ENCODE data around the gene ELF5. TPM values are rescaled to one million over a fixed set of nuclear protein-coding genes. Genes with fewer than 3 reads are reported as not detected.
A peak's percentile ranks its signal among the peaks of the same experiment; 100 is the strongest.

ELF5 gene
- total and polyA plus RNA-seq, 2 of the 13 experiments (the other 11 are each of a cell fraction or from before 2014, with no cell fraction given) = 0.51 to 2.6 TPM

- H4K20me1 ChIP-seq (ENCODE audit: insufficient read depth, low read length) = no peaks in the 10 kb centered on the region
- FAIRE-seq (no peak), DNase-seq (ENCODE audit: low spot score) (no peak), ATAC-seq (no peak; the same call in 2 of the 3 replicates)
- H3K27me3 ChIP-seq (ENCODE audit: control insufficient read depth in 1 of 2, insufficient read depth in 2 of 2, low read length in 2 of 2) = no peaks in the 10 kb centered on the region
- peak overlapping the region; percentile 21; the same call in 1 of the 2 replicates for H3K4me2 ChIP-seq (ENCODE audit: low read depth, low read length)
- TF ChIP-seq ZNF17 (CRISPR knock-in tag; IDR thresholded peaks at IDR 0.05) (no peak), NONO (IDR thresholded peaks at IDR 0.05) (no peak), NONO (CRISPR knock-in tag; conservative IDR thresholded peaks at IDR 0.05) (0 out of 2 replicates have a peak, but pooled peaks have one; percentile 22), PREB (CRISPR knock-in tag; IDR thresholded peaks at IDR 0.05) (no peak), FOSL2 (CRISPR knock-in tag; IDR thresholded peaks at IDR 0.05) (0 out of 2 replicates have a peak, but pooled peaks have one; percentile 16)
- ChIA-PET CTCF (ENCODE audit: low intra/inter-chr PET ratio, low total read pairs) (interaction anchor here (1.2 to 2.3 kb wide), 2 partner anchors 25 to 134 kb away, joined by 4 to 8 read pairs; no protein-coding TSS in a partner anchor), POLR2A (no interaction called here)
- intact Hi-C loops (cut with micrococcal nuclease; ENCODE audit: unreplicated experiment) (loop anchor here (1.0 kb wide), 1 partner anchor 129 kb away; no protein-coding TSS in a partner anchor), in situ Hi-C loops (cut with HindIII; ENCODE audit: extremely low pct_ligation_motif_present, low pct_unique_long_range_greater_than_20kb) (loop anchor here (5.0 to 25.0 kb wide), 4 partner anchors 131 to 639 kb away; no protein-coding TSS in a partner anchor)
- BruUV-seq (replicated peaks) = no TSS peak
- no peaks in the 10 kb centered on the region for H3K9me3 ChIP-seq (ENCODE audit: low read length)
- H3K27ac ChIP-seq (ENCODE audit: extremely low read length, insufficient read depth, low read length) = no peak overlapping the region
- H3K4me3 ChIP-seq (replicated peaks in 1 of 3; ENCODE audit: insufficient read depth in 1 of 3, low read depth in 2 of 3, low read length in 3 of 3) = no peak overlapping the region
- no peaks in the 10 kb centered on the region for H3K79me2 ChIP-seq (ENCODE audit: insufficient read depth, low read length)
- H3K36me3 ChIP-seq (replicated peaks in 1 of 2; ENCODE audit: control insufficient read depth in 1 of 2, insufficient read depth in 2 of 2, low read length in 2 of 2) = no peaks in the 10 kb centered on the region
- WGBS (ENCODE audit: low lambda C conversion rate) = 24% methylated on average over 5 of the region's 8 CpGs
- H2AFZ ChIP-seq (ENCODE audit: low read length) = no peak overlapping the region
- H3K9ac ChIP-seq (ENCODE audit: insufficient read depth, low read depth, low read length) = no peak overlapping the region
- peaks cover 43% of the 10 kb centered on the region for H3K4me1 ChIP-seq (ENCODE audit: insufficient read depth, low read length)
Observed at GRCh38 chr11:34493468-34493867, 20.1 kb downstream of the ELF5 start.

- in situ Hi-C loops (cut with HindIII; ENCODE audit: extremely low pct_ligation_motif_present, low pct_unique_long_range_greater_than_20kb) = loop anchor here (5.0 to 25.0 kb wide), 4 partner anchors 131 to 638 kb away; no protein-coding TSS in a partner anchor
- POLR2A ChIA-PET = interaction anchor here (0.6 to 1.0 kb wide), 2 partner anchors 36 to 66 kb away, joined by 3 to 4 read pairs; no protein-coding TSS in a partner anchor
- intact Hi-C loops (cut with micrococcal nuclease; ENCODE audit: unreplicated experiment) = loop anchor here (1.0 kb wide), 1 partner anchor 129 kb away; no protein-coding TSS in a partner anchor
- Histone ChIP-seq H3K27me3 (ENCODE audit: control insufficient read depth in 1 of 2, insufficient read depth in 2 of 2, low read length in 2 of 2) (no peaks in the 10 kb centered on the region), H3K4me1 (ENCODE audit: insufficient read depth, low read length) (peaks cover 43% of the 10 kb centered on the region), H3K4me3 (replicated peaks in 1 of 3; ENCODE audit: insufficient read depth in 1 of 3, low read depth in 2 of 3, low read length in 3 of 3) (no peak overlapping the region), H3K4me2 (ENCODE audit: low read depth, low read length) (peak overlapping the region; percentile 21; the same call in 1 of the 2 replicates), H3K27ac (ENCODE audit: extremely low read length, insufficient read depth, low read length) (no peak overlapping the region), H3K79me2 (ENCODE audit: insufficient read depth, low read length) (no peaks in the 10 kb centered on the region), H2AFZ (ENCODE audit: low read length) (no peak overlapping the region), H3K9ac (ENCODE audit: insufficient read depth, low read depth, low read length) (no peak overlapping the region), H4K20me1 (ENCODE audit: insufficient read depth, low read length) (no peaks in the 10 kb centered on the region), H3K36me3 (replicated peaks in 1 of 2; ENCODE audit: control insufficient read depth in 1 of 2, insufficient read depth in 2 of 2, low read length in 2 of 2) (no peaks in the 10 kb centered on the region), H3K9me3 (ENCODE audit: low read length) (no peaks in the 10 kb centered on the region)
- no TSS peak for BruUV-seq (replicated peaks)
- 27% methylated on average over 8 of the region's 8 CpGs for WGBS (ENCODE audit: low lambda C conversion rate)
- ATAC-seq (peak; percentile 49), FAIRE-seq (peak; percentile 78), DNase-seq (ENCODE audit: low spot score) (peak; percentile 68)
- CTCF ChIA-PET (ENCODE audit: low intra/inter-chr PET ratio, low total read pairs) = interaction anchor here (1.2 to 2.3 kb wide), 3 partner anchors 24 to 398 kb away, joined by 3 to 8 read pairs (median 4); no protein-coding TSS in a partner anchor
- TF ChIP-seq, protein P1, sequence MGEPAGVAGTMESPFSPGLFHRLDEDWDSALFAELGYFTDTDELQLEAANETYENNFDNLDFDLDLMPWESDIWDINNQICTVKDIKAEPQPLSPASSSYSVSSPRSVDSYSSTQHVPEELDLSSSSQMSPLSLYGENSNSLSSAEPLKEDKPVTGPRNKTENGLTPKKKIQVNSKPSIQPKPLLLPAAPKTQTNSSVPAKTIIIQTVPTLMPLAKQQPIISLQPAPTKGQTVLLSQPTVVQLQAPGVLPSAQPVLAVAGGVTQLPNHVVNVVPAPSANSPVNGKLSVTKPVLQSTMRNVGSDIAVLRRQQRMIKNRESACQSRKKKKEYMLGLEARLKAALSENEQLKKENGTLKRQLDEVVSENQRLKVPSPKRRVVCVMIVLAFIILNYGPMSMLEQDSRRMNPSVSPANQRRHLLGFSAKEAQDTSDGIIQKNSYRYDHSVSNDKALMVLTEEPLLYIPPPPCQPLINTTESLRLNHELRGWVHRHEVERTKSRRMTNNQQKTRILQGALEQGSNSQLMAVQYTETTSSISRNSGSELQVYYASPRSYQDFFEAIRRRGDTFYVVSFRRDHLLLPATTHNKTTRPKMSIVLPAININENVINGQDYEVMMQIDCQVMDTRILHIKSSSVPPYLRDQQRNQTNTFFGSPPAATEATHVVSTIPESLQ (CRISPR knock-in tag; conservative IDR thresholded peaks at IDR 0.05) = no peak
- TF ChIP-seq CHD2 (IDR thresholded peaks at IDR 0.05; ENCODE audit: low read depth, low read length) (no peak), ZNF550 (CRISPR knock-in tag; IDR thresholded peaks at IDR 0.05; ENCODE audit: borderline replicate concordance) (no peak), MBD4 (IDR thresholded peaks at IDR 0.05; ENCODE audit: borderline replicate concordance, low read length) (no peak), ZFP90 (CRISPR knock-in tag; IDR thresholded peaks at IDR 0.05; ENCODE audit: borderline replicate concordance) (no peak), ZNF607 (CRISPR knock-in tag; IDR thresholded peaks at IDR 0.05; ENCODE audit: borderline replicate concordance) (no peak), NAIF1 (CRISPR knock-in tag; IDR thresholded peaks at IDR 0.05; ENCODE audit: borderline replicate concordance) (no peak), MXD1 (CRISPR knock-in tag; IDR thresholded peaks at IDR 0.05) (no peak), ZNF749 (CRISPR knock-in tag; IDR thresholded peaks at IDR 0.05; ENCODE audit: borderline replicate concordance) (no peak)
Observed at GRCh38 chr11:34492806-34493414, 20.7 kb downstream of the ELF5 start.

Measured in HepG2 (cell line).